Measurements from ENCODE around the gene SFTPB. TPM values are rescaled to one million over a fixed set of nuclear protein-coding genes. Genes with fewer than 3 reads are reported as not detected.

The SFTPB gene
- total and polyA plus RNA-seq, 7 experiments from 2014 or later: not detected

GRCh38 chr2:85635011-85635410 lies 33.0 kb downstream of the SFTPB start:
- Histone ChIP-seq H3K27me3 (ENCODE audit: control insufficient read depth in 2 of 2, insufficient read depth in 2 of 2, low read length in 2 of 2) (no peaks in the 10 kb centered on the region), H3K36me3 (ENCODE audit: control insufficient read depth in 2 of 3, insufficient read depth in 3 of 3, low read length in 3 of 3) (peaks cover 28 to 86% (median 29%) of the 10 kb centered on the region in 3 experiments), H3K4me3 (ENCODE audit: low read length) (no peak overlapping the region), H3K4me1 (ENCODE audit: control insufficient read depth in 2 of 2, insufficient read depth in 2 of 2, low read length in 2 of 2) (no peaks in the 10 kb centered on the region), H3K9me3 (ENCODE audit: control insufficient read depth in 2 of 3, low read length in 3 of 3) (no peaks in the 10 kb centered on the region), H3K27ac (ENCODE audit: low read depth, low read length) (no peak overlapping the region)
- ChIA-PET CTCF (interaction anchor here (1.2 to 1.4 kb wide), 2 partner anchors 11 to 83 kb away, joined by 3 read pairs; no protein-coding TSS in a partner anchor), POLR2A (no interaction called here)
- Mint-ChIP-seq H3K9me3 (no peaks in the 10 kb centered on the region), H3K27ac (peak overlapping the region in 4 of 9 donors; percentile 7 to 79 (median 52)), H3K4me3 (no peak overlapping the region), H3K36me3 (peaks cover 9 to 51% (median 23%) of the 10 kb centered on the region in 5 donors), H3K27me3 (no peaks in the 10 kb centered on the region), H3K4me1 (peaks cover 8 to 28% (median 14%) of the 10 kb centered on the region in 7 donors)
- intact Hi-C loops (cut with micrococcal nuclease): loop anchor here in 1 of 2 donors (5.0 kb wide), 1 partner anchor 213 kb away; no protein-coding TSS in a partner anchor
- no peak for ATAC-seq
- DNase-seq: no peak

- Histone ChIP-seq H3K36me3 (ENCODE audit: control insufficient read depth in 2 of 3, insufficient read depth in 3 of 3, low read length in 3 of 3) (peaks cover 16 to 88% (median 18%) of the 10 kb centered on the region in 3 experiments), H3K27ac (ENCODE audit: low read depth, low read length) (no peak overlapping the region), H3K9me3 (ENCODE audit: control insufficient read depth in 2 of 3, low read length in 3 of 3) (no peaks in the 10 kb centered on the region), H3K4me3 (ENCODE audit: low read length) (no peak overlapping the region), H3K4me1 (ENCODE audit: control insufficient read depth in 2 of 2, insufficient read depth in 2 of 2, low read length in 2 of 2) (no peaks in the 10 kb centered on the region), H3K27me3 (ENCODE audit: control insufficient read depth in 2 of 2, insufficient read depth in 2 of 2, low read length in 2 of 2) (no peaks in the 10 kb centered on the region)
- Mint-ChIP-seq H3K4me1 (peaks cover 9 to 25% (median 12%) of the 10 kb centered on the region in 7 donors), H3K27ac (no peak overlapping the region), H3K27me3 (no peaks in the 10 kb centered on the region), H3K36me3 (peaks cover 4 to 49% (median 19%) of the 10 kb centered on the region in 5 donors), H3K4me3 (no peak overlapping the region), H3K9me3 (no peaks in the 10 kb centered on the region)
- DNase-seq (no peak), ATAC-seq (no peak)
- CTCF ChIA-PET: interaction anchor here (0.6 kb wide), 1 partner anchor 526 kb away, joined by 6 read pairs; no protein-coding TSS in a partner anchor
- intact Hi-C loops (cut with micrococcal nuclease): no loop called here
- POLR2A ChIA-PET: no interaction called here
These were observed 36.7 kb downstream of the SFTPB start for GRCh38 chr2:85631316-85631715.

- intact Hi-C loops (cut with micrococcal nuclease): no loop called here
- Histone ChIP-seq H3K36me3 (ENCODE audit: control insufficient read depth in 2 of 3, insufficient read depth in 3 of 3, low read length in 3 of 3) (peaks cover 21 to 91% (median 22%) of the 10 kb centered on the region in 3 experiments), H3K27ac (ENCODE audit: low read depth, low read length) (no peak overlapping the region), H3K27me3 (ENCODE audit: control insufficient read depth in 2 of 2, insufficient read depth in 2 of 2, low read length in 2 of 2) (no peaks in the 10 kb centered on the region), H3K4me1 (ENCODE audit: control insufficient read depth in 2 of 2, insufficient read depth in 2 of 2, low read length in 2 of 2) (no peaks in the 10 kb centered on the region), H3K9me3 (ENCODE audit: control insufficient read depth in 2 of 3, low read length in 3 of 3) (no peaks in the 10 kb centered on the region), H3K4me3 (ENCODE audit: low read length) (no peak overlapping the region)
- Mint-ChIP-seq H3K9me3 (no peaks in the 10 kb centered on the region), H3K4me3 (peak overlapping the region in 1 of 10 donors; percentile 40), H3K4me1 (peaks cover 0 to 20% (median 8%) of the 10 kb centered on the region in 7 donors), H3K27me3 (no peaks in the 10 kb centered on the region), H3K27ac (peak overlapping the region in 5 of 9 donors; percentile 48 to 83 (median 70)), H3K36me3 (peaks cover 4 to 55% (median 17%) of the 10 kb centered on the region in 5 donors)
- ATAC-seq (peak; percentile 56), DNase-seq (peak in 1 of 9 donors; percentile 4)
- ChIA-PET POLR2A (no interaction called here), CTCF (interaction anchor here (2.6 kb wide), 1 partner anchor 9 kb away, joined by 9 read pairs; no protein-coding TSS in a partner anchor)
These were observed 39.3 kb downstream of the SFTPB start for GRCh38 chr2:85628658-85629057.

- Mint-ChIP-seq H3K4me3 (no peak overlapping the region), H3K4me1 (peaks cover 3 to 22% (median 16%) of the 10 kb centered on the region in 7 donors), H3K9me3 (no peaks in the 10 kb centered on the region), H3K36me3 (peaks cover 7 to 46% (median 25%) of the 10 kb centered on the region in 5 donors), H3K27me3 (no peaks in the 10 kb centered on the region), H3K27ac (peak overlapping the region in 2 of 9 donors; percentile 22 to 33)
- Histone ChIP-seq H3K36me3 (ENCODE audit: control insufficient read depth in 2 of 3, insufficient read depth in 3 of 3, low read length in 3 of 3) (peaks cover 18 to 81% (median 20%) of the 10 kb centered on the region in 3 experiments), H3K27ac (ENCODE audit: low read depth, low read length) (no peak overlapping the region), H3K27me3 (ENCODE audit: control insufficient read depth in 2 of 2, insufficient read depth in 2 of 2, low read length in 2 of 2) (no peaks in the 10 kb centered on the region), H3K4me1 (ENCODE audit: control insufficient read depth in 2 of 2, insufficient read depth in 2 of 2, low read length in 2 of 2) (no peaks in the 10 kb centered on the region), H3K4me3 (ENCODE audit: low read length) (no peak overlapping the region), H3K9me3 (ENCODE audit: control insufficient read depth in 2 of 3, low read length in 3 of 3) (no peaks in the 10 kb centered on the region)
- ATAC-seq (no peak), DNase-seq (no peak)
- CTCF ChIA-PET: no interaction called here
- intact Hi-C loops (cut with micrococcal nuclease): no loop called here
- POLR2A ChIA-PET: no interaction called here
These were observed 44.0 kb downstream of the SFTPB start for GRCh38 chr2:85623991-85624390.

GRCh38 chr2:85621338-85621737 lies 46.7 kb downstream of the SFTPB start:
- H3K9me3 Mint-ChIP-seq: no peaks in the 10 kb centered on the region
- intact Hi-C loops (cut with micrococcal nuclease): no loop called here
- peak overlapping the region in 2 of 9 donors; percentile 43 to 64 for H3K27ac Mint-ChIP-seq
- CTCF ChIA-PET: interaction anchor here (0.6 kb wide), 1 partner anchor 56 kb away, joined by 7 read pairs; no protein-coding TSS in a partner anchor
- Histone ChIP-seq H3K27ac (ENCODE audit: low read depth, low read length) (no peak overlapping the region), H3K9me3 (ENCODE audit: control insufficient read depth in 2 of 3, low read length in 3 of 3) (no peaks in the 10 kb centered on the region), H3K27me3 (ENCODE audit: control insufficient read depth in 2 of 2, insufficient read depth in 2 of 2, low read length in 2 of 2) (no peaks in the 10 kb centered on the region), H3K36me3 (ENCODE audit: control insufficient read depth in 2 of 3, insufficient read depth in 3 of 3, low read length in 3 of 3) (peaks cover 15 to 60% (median 20%) of the 10 kb centered on the region in 3 experiments), H3K4me3 (ENCODE audit: low read length) (no peak overlapping the region), H3K4me1 (ENCODE audit: control insufficient read depth in 2 of 2, insufficient read depth in 2 of 2, low read length in 2 of 2) (peaks cover 12% of the 10 kb centered on the region in 2 donors)
- DNase-seq (no peak), ATAC-seq (no peak)
- peaks cover 7 to 38% (median 23%) of the 10 kb centered on the region in 5 donors for H3K36me3 Mint-ChIP-seq
- POLR2A ChIA-PET: interaction anchor here (0.8 to 1.0 kb wide), 2 partner anchors 12 to 19 kb away, joined by 3 to 6 read pairs; partner anchors contain the start of gene TMEM150A
- peaks cover 11 to 33% (median 23%) of the 10 kb centered on the region in 7 donors for H3K4me1 Mint-ChIP-seq
- no peaks in the 10 kb centered on the region for H3K27me3 Mint-ChIP-seq
- peak overlapping the region in 1 of 10 donors; percentile 53 for H3K4me3 Mint-ChIP-seq

GRCh38 chr2:85619617-85620016 lies 48.4 kb downstream of the SFTPB start:
- H3K9me3 ChIP-seq (ENCODE audit: control insufficient read depth in 2 of 3, low read length in 3 of 3): no peaks in the 10 kb centered on the region
- no peaks in the 10 kb centered on the region for H3K27me3 ChIP-seq (ENCODE audit: control insufficient read depth in 2 of 2, insufficient read depth in 2 of 2, low read length in 2 of 2)
- POLR2A ChIA-PET: interaction anchor here (1.1 kb wide), 1 partner anchor 8 kb away, joined by 6 read pairs; the partner anchor contains the start of gene C2orf68
- intact Hi-C loops (cut with micrococcal nuclease): loop anchor here (5.0 to 10.0 kb wide), 5 partner anchors 268 to 825 kb away; partner anchors contain the start of genes POLR1A (in 2 of the 2), PTCD3 (in 2 of the 2), IMMT (in 1 of the 2) and KDM3A (in 1 of the 2)
- DNase-seq (no peak), ATAC-seq (no peak)
- Mint-ChIP-seq H3K27ac (no peak overlapping the region), H3K4me1 (peaks cover 11 to 38% (median 32%) of the 10 kb centered on the region in 7 donors), H3K36me3 (peaks cover 3 to 27% (median 19%) of the 10 kb centered on the region in 5 donors), H3K27me3 (no peaks in the 10 kb centered on the region), H3K4me3 (no peak overlapping the region), H3K9me3 (no peaks in the 10 kb centered on the region)
- H3K4me1 ChIP-seq (ENCODE audit: control insufficient read depth in 2 of 2, insufficient read depth in 2 of 2, low read length in 2 of 2): peaks cover 12 to 15% of the 10 kb centered on the region in 2 donors
- H3K27ac ChIP-seq (ENCODE audit: low read depth, low read length): no peak overlapping the region
- H3K4me3 ChIP-seq (ENCODE audit: low read length): no peak overlapping the region
- CTCF ChIA-PET: interaction anchor here (0.6 to 1.5 kb wide), 4 partner anchors 16 to 251 kb away, joined by 3 to 6 read pairs (median 3); no protein-coding TSS in a partner anchor
- peaks cover 15 to 47% (median 18%) of the 10 kb centered on the region in 3 experiments for H3K36me3 ChIP-seq (ENCODE audit: control insufficient read depth in 2 of 3, insufficient read depth in 3 of 3, low read length in 3 of 3)
